ENCODE results near the gene DOCK3. TPM values are rescaled to one million over a fixed set of nuclear protein-coding genes. Genes with fewer than 3 reads are reported as not detected.

DOCK3 gene
- total RNA-seq, 3 donors from 2014 or later (not counting 1 experiment from before 2014, with no cell fraction given): 1.4 to 2.4 (median 1.7) TPM

DNA sequence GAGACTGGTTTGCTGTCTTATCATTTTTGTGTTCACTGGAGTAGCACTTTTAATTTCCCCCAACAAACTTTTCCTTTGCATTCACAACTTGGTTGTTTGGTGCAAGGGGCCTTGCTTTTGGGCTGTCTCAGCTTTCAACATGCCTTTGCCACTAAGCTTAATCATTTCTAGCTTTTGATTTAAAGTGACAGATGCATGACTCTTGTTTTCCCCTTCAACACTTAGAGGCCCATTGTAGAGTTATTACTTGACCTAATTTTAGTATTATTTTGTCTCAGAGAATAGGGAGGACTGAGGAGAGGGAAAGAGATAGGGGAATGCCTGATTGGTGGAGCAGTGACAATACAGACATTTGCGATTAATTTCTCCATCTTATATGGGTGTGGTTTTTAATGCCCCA is 370.3 kb downstream of the DOCK3 start:
- intact Hi-C loops (cut with micrococcal nuclease): no loop called here
- ATAC-seq (no peak), DNase-seq (no peak)
- TF ChIP-seq, protein P1, sequence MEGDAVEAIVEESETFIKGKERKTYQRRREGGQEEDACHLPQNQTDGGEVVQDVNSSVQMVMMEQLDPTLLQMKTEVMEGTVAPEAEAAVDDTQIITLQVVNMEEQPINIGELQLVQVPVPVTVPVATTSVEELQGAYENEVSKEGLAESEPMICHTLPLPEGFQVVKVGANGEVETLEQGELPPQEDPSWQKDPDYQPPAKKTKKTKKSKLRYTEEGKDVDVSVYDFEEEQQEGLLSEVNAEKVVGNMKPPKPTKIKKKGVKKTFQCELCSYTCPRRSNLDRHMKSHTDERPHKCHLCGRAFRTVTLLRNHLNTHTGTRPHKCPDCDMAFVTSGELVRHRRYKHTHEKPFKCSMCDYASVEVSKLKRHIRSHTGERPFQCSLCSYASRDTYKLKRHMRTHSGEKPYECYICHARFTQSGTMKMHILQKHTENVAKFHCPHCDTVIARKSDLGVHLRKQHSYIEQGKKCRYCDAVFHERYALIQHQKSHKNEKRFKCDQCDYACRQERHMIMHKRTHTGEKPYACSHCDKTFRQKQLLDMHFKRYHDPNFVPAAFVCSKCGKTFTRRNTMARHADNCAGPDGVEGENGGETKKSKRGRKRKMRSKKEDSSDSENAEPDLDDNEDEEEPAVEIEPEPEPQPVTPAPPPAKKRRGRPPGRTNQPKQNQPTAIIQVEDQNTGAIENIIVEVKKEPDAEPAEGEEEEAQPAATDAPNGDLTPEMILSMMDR (IDR thresholded peaks at IDR 0.05): no peak
- Histone ChIP-seq H3K4me1 (ENCODE audit: control insufficient read depth, insufficient read depth, low read length) (no peaks in the 10 kb centered on the region), H3K36me3 (ENCODE audit: control insufficient read depth, insufficient read depth, low read length) (no peaks in the 10 kb centered on the region), H3K27me3 (ENCODE audit: control insufficient read depth, insufficient read depth, low read length) (no peaks in the 10 kb centered on the region), H3K27ac (ENCODE audit: low read length) (no peak overlapping the region), H3K9me3 (ENCODE audit: control insufficient read depth, insufficient read depth, low read length) (no peaks in the 10 kb centered on the region), H3K4me3 (ENCODE audit: low read length) (no peak overlapping the region)
- no peak overlapping the region for H3K27ac Mint-ChIP-seq
- peaks cover 0 to 1% of the 10 kb centered on the region in 2 donors for H3K27me3 Mint-ChIP-seq (ENCODE audit: low read depth in 2 of 2)
- WGBS (ENCODE audit: insufficient coverage): no CpG with 5 or more reads among the region's 1 CpG
- H3K9me3 Mint-ChIP-seq: no peaks in the 10 kb centered on the region
- no peaks in the 10 kb centered on the region for H3K36me3 Mint-ChIP-seq
- H3K4me3 Mint-ChIP-seq: no peak overlapping the region
- H3K4me1 Mint-ChIP-seq: no peaks in the 10 kb centered on the region

- H3K27me3 Mint-ChIP-seq (ENCODE audit: low read depth in 2 of 2): peaks cover 5 to 6% of the 10 kb centered on the region in 2 donors
- no peaks in the 10 kb centered on the region for H3K9me3 Mint-ChIP-seq
- DNase-seq (no peak), ATAC-seq (no peak)
- no peaks in the 10 kb centered on the region for H3K4me1 Mint-ChIP-seq
- no peaks in the 10 kb centered on the region for H3K36me3 Mint-ChIP-seq
- no peak overlapping the region for H3K4me3 Mint-ChIP-seq
- intact Hi-C loops (cut with micrococcal nuclease): no loop called here
- no peaks in the 10 kb centered on the region for H3K9me3 ChIP-seq (ENCODE audit: control insufficient read depth, insufficient read depth, low read length)
- no peak overlapping the region for H3K27ac Mint-ChIP-seq
- TF ChIP-seq, protein P1 (IDR thresholded peaks at IDR 0.05): no peak
- no peaks in the 10 kb centered on the region for H3K36me3 ChIP-seq (ENCODE audit: control insufficient read depth, insufficient read depth, low read length)
- no peaks in the 10 kb centered on the region for H3K4me1 ChIP-seq (ENCODE audit: control insufficient read depth, insufficient read depth, low read length)
- WGBS (ENCODE audit: insufficient coverage): 100% methylated on average over 1 of the region's 1 CpG
- no peak overlapping the region for H3K4me3 ChIP-seq (ENCODE audit: low read length)
- no peak overlapping the region for H3K27ac ChIP-seq (ENCODE audit: low read length)
- H3K27me3 ChIP-seq (ENCODE audit: control insufficient read depth, insufficient read depth, low read length): no peaks in the 10 kb centered on the region
These were observed 377.8 kb downstream of the DOCK3 start for GRCh38 chr3:51052562-51052961.

GRCh38 chr3:51057121-51057520 is 382.4 kb downstream of the DOCK3 start:
- no peaks in the 10 kb centered on the region for H3K36me3 ChIP-seq (ENCODE audit: control insufficient read depth, insufficient read depth, low read length)
- Mint-ChIP-seq H3K9me3 (no peaks in the 10 kb centered on the region), H3K36me3 (no peaks in the 10 kb centered on the region), H3K4me3 (no peak overlapping the region), H3K4me1 (no peaks in the 10 kb centered on the region), H3K27ac (no peak overlapping the region), H3K27me3 (ENCODE audit: low read depth in 2 of 2) (peaks cover 6 to 15% of the 10 kb centered on the region in 2 donors)
- H3K27ac ChIP-seq (ENCODE audit: low read length): no peak overlapping the region
- WGBS (ENCODE audit: insufficient coverage): 90% methylated on average over 1 of the region's 1 CpG
- H3K9me3 ChIP-seq (ENCODE audit: control insufficient read depth, insufficient read depth, low read length): no peaks in the 10 kb centered on the region
- no peaks in the 10 kb centered on the region for H3K4me1 ChIP-seq (ENCODE audit: control insufficient read depth, insufficient read depth, low read length)
- TF ChIP-seq, protein P1 (IDR thresholded peaks at IDR 0.05): no peak
- ATAC-seq (no peak), DNase-seq (no peak)
- intact Hi-C loops (cut with micrococcal nuclease): no loop called here
- H3K4me3 ChIP-seq (ENCODE audit: low read length): no peak overlapping the region
- H3K27me3 ChIP-seq (ENCODE audit: control insufficient read depth, insufficient read depth, low read length): no peaks in the 10 kb centered on the region

DNA sequence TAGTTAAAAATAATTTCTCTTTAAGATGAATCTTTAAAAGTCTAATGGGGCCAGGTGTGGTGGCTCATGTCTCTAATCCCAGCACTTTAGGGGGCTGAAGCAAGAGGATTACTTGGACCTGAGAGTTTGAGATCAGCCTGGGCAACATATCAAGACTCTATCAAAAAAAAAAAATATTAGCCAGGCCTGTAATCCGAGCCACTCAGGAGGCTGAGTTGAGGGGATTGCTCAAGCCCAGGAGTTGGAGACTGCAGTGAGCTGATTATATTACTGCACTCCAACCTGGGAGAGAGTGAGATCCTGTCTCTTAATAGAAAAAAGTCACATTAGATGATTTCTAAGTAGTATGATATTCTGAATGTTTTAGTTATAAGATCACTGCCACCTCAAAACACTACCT is 388.3 kb downstream of the DOCK3 start:
- Histone ChIP-seq H3K27me3 (ENCODE audit: control insufficient read depth, insufficient read depth, low read length) (no peaks in the 10 kb centered on the region), H3K27ac (ENCODE audit: low read length) (no peak overlapping the region), H3K36me3 (ENCODE audit: control insufficient read depth, insufficient read depth, low read length) (no peaks in the 10 kb centered on the region), H3K4me3 (ENCODE audit: low read length) (no peak overlapping the region), H3K9me3 (ENCODE audit: control insufficient read depth, insufficient read depth, low read length) (no peaks in the 10 kb centered on the region), H3K4me1 (ENCODE audit: control insufficient read depth, insufficient read depth, low read length) (no peaks in the 10 kb centered on the region)
- Mint-ChIP-seq H3K9me3 (no peaks in the 10 kb centered on the region), H3K4me1 (no peaks in the 10 kb centered on the region), H3K4me3 (no peak overlapping the region), H3K27me3 (ENCODE audit: low read depth in 2 of 2) (peaks cover 13 to 20% of the 10 kb centered on the region in 2 donors), H3K27ac (no peak overlapping the region), H3K36me3 (no peaks in the 10 kb centered on the region)
- TF ChIP-seq, protein P1 (IDR thresholded peaks at IDR 0.05): no peak
- DNase-seq (no peak), ATAC-seq (no peak)
- WGBS (ENCODE audit: insufficient coverage): 75% methylated on average over 1 of the region's 1 CpG
- intact Hi-C loops (cut with micrococcal nuclease): no loop called here
